ENCODE measurements around the gene SACS.

The SACS gene

GRCh38 chr13:23466144-23467002, 32.9 kb upstream of the SACS start:
- H3K27ac ChIP-seq, result peak overlapping the region; percentile 35
- H3K9me3 ChIP-seq, result no peaks in the 10 kb centered on the region
- TF ChIP-seq CTCF (IDR thresholded peaks at IDR 0.05), result no peak
- no peaks in the 10 kb centered on the region for H3K36me3 ChIP-seq
- H3K4me3 ChIP-seq (ENCODE audit: low read depth in 1 of 2, low read length in 1 of 2), result peak overlapping the region; percentile 51 to 58
- no peaks in the 10 kb centered on the region for H3K27me3 ChIP-seq
- peaks cover 18 to 22% of the 10 kb centered on the region in 2 experiments for H3K4me1 ChIP-seq (ENCODE audit: control insufficient read depth in 1 of 2, insufficient read depth in 1 of 2, low read depth in 1 of 2, low read length in 1 of 2)

DNA sequence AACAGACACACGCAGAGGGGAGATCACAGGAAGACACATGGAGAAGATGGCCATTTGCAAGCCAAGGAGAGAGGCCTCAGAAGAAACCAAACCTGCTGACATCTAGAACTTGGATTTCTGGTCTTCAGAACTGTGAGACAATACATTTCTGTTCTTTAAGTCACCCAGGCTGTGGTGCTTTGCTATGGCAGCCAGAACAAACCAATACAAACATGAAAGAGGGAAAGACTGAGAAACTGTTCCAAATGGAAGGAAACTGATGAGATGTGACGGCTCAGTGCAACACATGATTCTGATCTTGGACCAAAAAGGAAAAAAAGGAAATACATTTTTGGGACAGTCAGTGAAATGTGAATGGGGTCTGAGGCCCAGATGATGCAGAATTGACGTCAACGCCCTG, 30.2 kb upstream of the SACS start:
- Histone ChIP-seq H3K9me3 (no peaks in the 10 kb centered on the region), H3K36me3 (no peaks in the 10 kb centered on the region), H3K4me3 (ENCODE audit: low read depth in 1 of 2, low read length in 1 of 2) (no peak overlapping the region), H3K27me3 (no peaks in the 10 kb centered on the region), H3K4me1 (ENCODE audit: control insufficient read depth in 1 of 2, insufficient read depth in 1 of 2, low read depth in 1 of 2, low read length in 1 of 2) (peaks cover 39 to 49% of the 10 kb centered on the region in 2 experiments), H3K27ac (no peak overlapping the region)
- no peak for TF ChIP-seq CTCF (IDR thresholded peaks at IDR 0.05)

DNA sequence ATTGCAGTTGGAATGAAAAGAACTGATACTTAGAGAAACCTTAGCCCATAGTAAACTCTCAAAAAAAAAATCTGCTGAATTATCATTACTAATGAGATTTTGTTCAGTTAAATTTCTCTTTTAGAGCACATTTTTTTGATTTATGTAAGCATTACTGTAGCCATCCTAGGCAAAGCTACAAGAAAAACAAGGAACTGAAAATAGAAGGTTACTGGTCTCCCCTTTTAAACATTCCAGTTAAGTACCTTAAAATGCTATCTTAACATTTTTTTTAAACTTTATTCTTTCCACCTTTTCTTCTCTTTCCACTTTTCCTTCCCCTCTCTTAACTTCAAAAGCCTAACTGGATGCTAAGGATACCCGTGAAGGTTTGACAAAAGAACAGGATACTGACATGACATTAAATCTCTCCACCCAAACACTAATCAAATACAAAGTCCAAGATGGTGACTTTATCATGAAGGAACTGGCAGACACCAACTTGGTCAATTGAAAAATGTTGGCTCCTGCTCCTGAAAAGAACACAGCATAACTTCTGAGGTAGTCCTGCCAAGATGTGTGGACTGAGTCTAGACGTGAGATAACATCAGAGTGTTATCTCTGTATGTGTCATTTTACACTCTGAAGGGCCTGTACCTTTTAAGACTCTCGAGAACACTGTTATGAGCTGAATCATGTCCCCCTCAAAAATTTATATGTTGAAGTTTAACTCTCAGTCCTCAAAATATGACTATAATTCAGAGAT, 29.5 kb upstream of the SACS start:
- Histone ChIP-seq H3K36me3 (no peaks in the 10 kb centered on the region), H3K9me3 (no peaks in the 10 kb centered on the region), H3K27me3 (no peaks in the 10 kb centered on the region), H3K4me3 (ENCODE audit: low read depth in 1 of 2, low read length in 1 of 2) (no peak overlapping the region), H3K27ac (no peak overlapping the region), H3K4me1 (ENCODE audit: control insufficient read depth in 1 of 2, insufficient read depth in 1 of 2, low read depth in 1 of 2, low read length in 1 of 2) (peaks cover 39 to 49% of the 10 kb centered on the region in 2 experiments)
- no peak for TF ChIP-seq CTCF (IDR thresholded peaks at IDR 0.05)

- H3K4me3 ChIP-seq (ENCODE audit: low read depth in 1 of 2, low read length in 1 of 2), result no peak overlapping the region
- H3K27me3 ChIP-seq, result no peaks in the 10 kb centered on the region
- no peak overlapping the region for H3K27ac ChIP-seq
- TF ChIP-seq CTCF (IDR thresholded peaks at IDR 0.05), result no peak
- peaks cover 32 to 42% of the 10 kb centered on the region in 2 experiments for H3K4me1 ChIP-seq (ENCODE audit: control insufficient read depth in 1 of 2, insufficient read depth in 1 of 2, low read depth in 1 of 2, low read length in 1 of 2)
- no peaks in the 10 kb centered on the region for H3K36me3 ChIP-seq
- H3K9me3 ChIP-seq, result no peaks in the 10 kb centered on the region
These were observed 28.0 kb upstream of the SACS start for GRCh38 chr13:23461544-23461943.

GRCh38 chr13:23460921-23461320, 27.4 kb upstream of the SACS start:
- peaks cover 30 to 39% of the 10 kb centered on the region in 2 experiments for H3K4me1 ChIP-seq (ENCODE audit: control insufficient read depth in 1 of 2, insufficient read depth in 1 of 2, low read depth in 1 of 2, low read length in 1 of 2)

More at GRCh38 chr13:23460921-23461320, 27.4 kb upstream of the SACS start:
- Histone ChIP-seq H3K27me3 (no peaks in the 10 kb centered on the region), H3K36me3 (no peaks in the 10 kb centered on the region), H3K9me3 (no peaks in the 10 kb centered on the region), H3K4me3 (ENCODE audit: low read depth in 1 of 2, low read length in 1 of 2) (no peak overlapping the region), H3K27ac (peak overlapping the region; percentile 71)
- TF ChIP-seq CTCF (IDR thresholded peaks at IDR 0.05), result no peak

Data from neutrophil (primary cell).